Natural killer cell (primary cell): Measurements from ENCODE around the gene ITGB4. TPM values are rescaled to one million over a fixed set of nuclear protein-coding genes. Genes with fewer than 3 reads are reported as not detected.

Experiments
- ATAC-seq, 3 donors: fragments of 150-1000 bp in 2 of 3; fragments of 200-7000 bp in 1 of 3; cut with Tn5 transposase; 1 replicate in 1 of 3; 2 replicates in 2 of 3; pipeline ENCODE4 v1.10.0; 2021; ENCODE audit warnings: mild to moderate bottlenecking in 2 of 3, moderate library complexity in 2 of 3
- DNase-seq, 2 donors: peaks; one replicate each; pipeline versions ENCODE4 v3.0.0 to v3.0.0-alpha.2; 2013 to 2021; ENCODE audit warnings: mixed read lengths in 1 of 2
- H3K27ac ChIP-seq: one replicate; pipeline ENCODE4 v1.5.1; 2013; ENCODE audit warnings: mild to moderate bottlenecking, low read length
- H3K27me3 ChIP-seq: one replicate; pipeline ENCODE4 v1.6.1; 2013; ENCODE audit warnings: low read length; ENCODE audit not compliant: control insufficient read depth, insufficient read depth
- H3K36me3 ChIP-seq: one replicate; pipeline ENCODE4 v1.6.1; 2013; ENCODE audit warnings: low read length; ENCODE audit not compliant: control insufficient read depth, insufficient read depth
- H3K4me1 ChIP-seq: one replicate; pipeline ENCODE4 v1.6.1; 2013; ENCODE audit warnings: low read length; ENCODE audit not compliant: control insufficient read depth, insufficient read depth
- H3K4me3 ChIP-seq: one replicate; pipeline ENCODE4 v1.5.1; 2013; ENCODE audit warnings: low read length
- H3K9me3 ChIP-seq: one replicate; pipeline ENCODE4 v1.6.1; 2013; ENCODE audit warnings: low read length; ENCODE audit not compliant: control insufficient read depth, insufficient read depth
- H3K27ac Mint-ChIP-seq, 2 donors: one replicate each; pipeline ENCODE4 v1.8.0; 2022; ENCODE audit warnings: mild to moderate bottlenecking in 2 of 2, mixed read lengths in 2 of 2, moderate library complexity in 1 of 2
- H3K27me3 Mint-ChIP-seq, 2 donors: one replicate each; pipeline ENCODE4 v1.8.0; 2022; ENCODE audit warnings: low read depth in 2 of 2, mixed read lengths in 2 of 2
- H3K36me3 Mint-ChIP-seq: one replicate; pipeline ENCODE4 v1.8.0; 2022; ENCODE audit warnings: mixed read lengths
- H3K4me1 Mint-ChIP-seq, 2 donors: one replicate each; pipeline ENCODE4 v1.8.0; 2022; ENCODE audit warnings: mixed read lengths in 2 of 2
- H3K4me3 Mint-ChIP-seq: one replicate; pipeline ENCODE4 v1.8.0; 2022; ENCODE audit warnings: mild to moderate bottlenecking, moderate library complexity, mixed read lengths
- H3K9me3 Mint-ChIP-seq, 2 donors: one replicate each; pipeline ENCODE4 v1.8.0; 2022; ENCODE audit warnings: mixed read lengths in 2 of 2
- WGBS: methylation state at CpG from one replicate; pipeline ENCODE4 v1.1.7; 2013; ENCODE audit warnings: missing lambda C conversion rate; ENCODE audit not compliant: insufficient coverage; 5-methylcytosine and 5-hydroxymethylcytosine counted together
- intact Hi-C: fragments of 100-400 bp; cut with micrococcal nuclease; formaldehyde crosslinking; loops from one replicate; pipeline ENCODE4 v1.14.2; 2022
- total RNA-seq, 4 donors: library from RNA; stranded (reverse); fragments of 120-200 nt in 1 of 4; gene quantifications; one replicate each; pipeline versions ENCODE4 v1.2.3 to v1.2.4, GENCODE V29; 2013 to 2022
- TF ChIP-seq, protein P1 (sequence below): fragments of 200-600 bp; IDR thresholded peaks from one replicate; pipeline ENCODE4 v1.8.0; 2022; ENCODE audit warnings: antibody characterized with exemption

ITGB4 gene
- total RNA-seq, 3 donors from 2014 or later (not counting 1 experiment from before 2014, with no cell fraction given): 0.38 to 1.0 (median 0.68) TPM

DNA sequence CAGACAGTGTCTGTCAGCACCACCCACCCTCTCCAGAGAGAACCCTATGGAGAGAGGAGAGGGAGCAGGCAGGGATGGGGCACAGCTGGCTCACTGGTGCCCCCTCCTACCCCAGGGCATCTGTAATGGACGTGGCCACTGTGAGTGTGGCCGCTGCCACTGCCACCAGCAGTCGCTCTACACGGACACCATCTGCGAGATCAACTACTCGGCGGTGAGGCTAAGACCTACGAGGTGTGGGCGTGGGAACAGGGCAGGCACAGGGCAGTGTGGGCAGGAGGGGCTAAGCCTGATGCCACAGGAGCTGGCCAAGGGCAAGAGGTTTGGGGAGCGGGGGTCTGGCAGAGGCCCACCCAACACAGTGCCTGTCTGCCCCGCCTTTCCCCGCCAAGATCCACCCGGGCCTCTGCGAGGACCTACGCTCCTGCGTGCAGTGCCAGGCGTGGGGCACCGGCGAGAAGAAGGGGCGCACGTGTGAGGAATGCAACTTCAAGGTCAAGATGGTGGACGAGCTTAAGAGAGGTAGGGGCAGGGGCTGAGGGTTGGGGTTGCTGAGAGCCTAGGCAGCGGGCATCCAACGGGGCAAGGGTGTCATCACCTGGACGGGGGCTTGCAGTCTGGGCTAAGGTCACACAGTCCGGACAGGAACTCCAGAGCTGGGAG lies 15.0 kb downstream of the ITGB4 start:
- no peaks in the 10 kb centered on the region for H3K9me3 ChIP-seq
- TF ChIP-seq, protein P1, sequence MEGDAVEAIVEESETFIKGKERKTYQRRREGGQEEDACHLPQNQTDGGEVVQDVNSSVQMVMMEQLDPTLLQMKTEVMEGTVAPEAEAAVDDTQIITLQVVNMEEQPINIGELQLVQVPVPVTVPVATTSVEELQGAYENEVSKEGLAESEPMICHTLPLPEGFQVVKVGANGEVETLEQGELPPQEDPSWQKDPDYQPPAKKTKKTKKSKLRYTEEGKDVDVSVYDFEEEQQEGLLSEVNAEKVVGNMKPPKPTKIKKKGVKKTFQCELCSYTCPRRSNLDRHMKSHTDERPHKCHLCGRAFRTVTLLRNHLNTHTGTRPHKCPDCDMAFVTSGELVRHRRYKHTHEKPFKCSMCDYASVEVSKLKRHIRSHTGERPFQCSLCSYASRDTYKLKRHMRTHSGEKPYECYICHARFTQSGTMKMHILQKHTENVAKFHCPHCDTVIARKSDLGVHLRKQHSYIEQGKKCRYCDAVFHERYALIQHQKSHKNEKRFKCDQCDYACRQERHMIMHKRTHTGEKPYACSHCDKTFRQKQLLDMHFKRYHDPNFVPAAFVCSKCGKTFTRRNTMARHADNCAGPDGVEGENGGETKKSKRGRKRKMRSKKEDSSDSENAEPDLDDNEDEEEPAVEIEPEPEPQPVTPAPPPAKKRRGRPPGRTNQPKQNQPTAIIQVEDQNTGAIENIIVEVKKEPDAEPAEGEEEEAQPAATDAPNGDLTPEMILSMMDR: no peak
- H3K27ac ChIP-seq: no peak overlapping the region
- H3K27ac Mint-ChIP-seq: no peak overlapping the region
- WGBS: 94% methylated on average over 26 of the region's 26 CpGs
- H3K36me3 ChIP-seq: no peaks in the 10 kb centered on the region
- H3K27me3 Mint-ChIP-seq: no peaks in the 10 kb centered on the region
- H3K4me3 Mint-ChIP-seq: no peak overlapping the region
- H3K4me1 ChIP-seq: peaks cover 12% of the 10 kb centered on the region
- no peaks in the 10 kb centered on the region for H3K36me3 Mint-ChIP-seq
- ATAC-seq (no peak), DNase-seq (no peak)
- H3K27me3 ChIP-seq: no peaks in the 10 kb centered on the region
- no peaks in the 10 kb centered on the region for H3K9me3 Mint-ChIP-seq
- intact Hi-C loops: no loop called here
- no peak overlapping the region for H3K4me3 ChIP-seq
- peaks cover 0 to 8% of the 10 kb centered on the region in 2 donors for H3K4me1 Mint-ChIP-seq

DNA sequence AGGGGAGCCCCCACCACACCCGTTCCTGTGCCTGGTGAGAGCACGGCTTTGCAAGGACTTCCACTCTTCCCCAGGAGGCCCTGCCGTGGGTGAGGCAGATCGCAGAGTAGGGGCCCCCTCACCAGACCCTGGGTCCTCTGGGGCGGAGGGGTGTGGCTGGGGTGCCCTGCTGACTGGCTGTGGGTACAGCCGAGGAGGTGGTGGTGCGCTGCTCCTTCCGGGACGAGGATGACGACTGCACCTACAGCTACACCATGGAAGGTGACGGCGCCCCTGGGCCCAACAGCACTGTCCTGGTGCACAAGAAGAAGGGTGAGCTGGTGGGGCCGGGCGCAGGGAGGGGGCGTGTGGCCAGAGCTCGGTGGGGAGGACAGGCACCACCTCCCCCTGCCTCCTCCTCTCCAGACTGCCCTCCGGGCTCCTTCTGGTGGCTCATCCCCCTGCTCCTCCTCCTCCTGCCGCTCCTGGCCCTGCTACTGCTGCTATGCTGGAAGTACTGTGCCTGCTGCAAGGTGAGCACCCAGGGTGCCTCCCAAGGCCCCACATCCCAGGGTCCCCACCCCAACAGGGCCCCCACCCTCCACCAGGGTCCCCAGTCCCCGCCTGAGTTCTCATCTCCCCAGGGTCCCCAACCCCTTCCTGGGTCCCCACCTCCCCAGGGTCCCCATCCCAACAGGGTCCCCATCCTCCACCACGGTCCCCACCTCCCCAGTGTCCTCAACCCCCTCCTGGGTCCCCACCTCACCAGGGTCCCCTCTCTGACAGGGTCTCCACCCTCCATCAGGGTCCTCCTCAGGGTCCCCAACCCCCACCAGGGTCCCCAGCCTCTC lies 16.1 kb downstream of the ITGB4 start:
- Mint-ChIP-seq H3K4me1 (peaks cover 0 to 8% of the 10 kb centered on the region in 2 donors), H3K27me3 (no peaks in the 10 kb centered on the region), H3K36me3 (no peaks in the 10 kb centered on the region), H3K4me3 (no peak overlapping the region), H3K27ac (no peak overlapping the region), H3K9me3 (no peaks in the 10 kb centered on the region)
- no peak for DNase-seq
- Histone ChIP-seq H3K27me3 (no peaks in the 10 kb centered on the region), H3K4me3 (no peak overlapping the region), H3K9me3 (no peaks in the 10 kb centered on the region), H3K4me1 (peaks cover 12% of the 10 kb centered on the region), H3K27ac (no peak overlapping the region), H3K36me3 (no peaks in the 10 kb centered on the region)
- no peak for ATAC-seq
- TF ChIP-seq, protein P1: no peak
- 90% methylated on average over 20 of the region's 20 CpGs for WGBS
- intact Hi-C loops: no loop called here

DNA sequence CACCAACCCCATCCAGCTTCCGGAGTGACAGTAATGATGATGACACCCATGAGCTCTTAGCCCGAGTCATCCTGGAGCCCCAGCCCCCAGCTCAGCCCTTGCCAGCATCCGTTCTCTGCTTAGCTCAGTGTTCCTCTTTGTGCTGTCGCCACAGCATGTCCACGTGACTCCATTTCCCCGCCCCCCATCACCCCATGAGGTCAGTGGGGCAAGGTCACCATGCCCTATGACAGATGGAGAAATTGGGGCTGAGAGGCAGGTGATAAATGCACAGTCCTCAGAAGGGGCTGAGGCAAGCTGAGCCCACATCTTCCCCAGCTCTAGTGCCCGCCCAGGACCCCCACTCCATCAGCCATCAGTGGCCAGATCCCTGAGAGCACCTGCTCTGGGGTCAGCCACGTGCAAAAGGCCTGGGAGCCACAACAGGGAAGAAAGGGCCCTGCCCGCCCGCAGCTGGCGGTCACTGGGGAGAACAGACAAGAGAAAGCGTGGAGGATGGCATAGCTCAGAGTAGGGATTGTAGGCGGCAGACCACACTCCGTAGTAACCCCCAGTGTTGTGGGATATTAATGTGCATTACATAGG lies 17.1 kb downstream of the ITGB4 start:
- intact Hi-C loops: no loop called here
- Mint-ChIP-seq H3K9me3 (no peaks in the 10 kb centered on the region), H3K27ac (peak overlapping the region in 1 of 2 donors; percentile 59), H3K27me3 (no peaks in the 10 kb centered on the region), H3K4me3 (no peak overlapping the region), H3K36me3 (no peaks in the 10 kb centered on the region), H3K4me1 (peaks cover 0 to 8% of the 10 kb centered on the region in 2 donors)
- no peaks in the 10 kb centered on the region for H3K36me3 ChIP-seq
- no peaks in the 10 kb centered on the region for H3K27me3 ChIP-seq
- peaks cover 12% of the 10 kb centered on the region for H3K4me1 ChIP-seq
- ATAC-seq (peak; percentile 46 to 70 (median 50)), DNase-seq (no peak)
- H3K4me3 ChIP-seq: no peak overlapping the region
- no peak overlapping the region for H3K27ac ChIP-seq
- H3K9me3 ChIP-seq: no peaks in the 10 kb centered on the region
- TF ChIP-seq, protein P1: no peak
- 56% methylated on average over 14 of the region's 14 CpGs for WGBS
